ENCODE results near the gene ARHGAP9.
A peak's percentile ranks its signal among the peaks of the same experiment; 100 is the strongest.

The ARHGAP9 gene

GRCh38 chr12:57479376-57480115, at the start of gene ARHGAP9:
Gene ARHGAP9 (minus strand): TSS chr12:57479866. CDS start chr12:57479406, 460 bp downstream.
- no peak for DNase-seq (ENCODE audit: low spot score)
- POLR2A ChIA-PET (ENCODE audit: low non-redundant PET) = no interaction called here
- H3K27ac ChIP-seq = no peak within 1 kb of the TSS
- CTCF ChIA-PET = interaction anchor here (1.0 kb wide), 1 partner anchor 27 kb away, joined by 4 read pairs; no protein-coding TSS in a partner anchor
- no peak for TF ChIP-seq CTCF (conservative IDR thresholded peaks at IDR 0.05; ENCODE audit: low read depth)

- POLR2A ChIA-PET (ENCODE audit: low non-redundant PET) = interaction anchor here (0.9 kb wide), 1 partner anchor 8 kb away, joined by 3 read pairs; the partner anchor contains the start of gene DDIT3
- CTCF ChIA-PET = interaction anchor here (0.7 to 1.1 kb wide), 4 partner anchors 9 to 206 kb away, joined by 3 to 5 read pairs (median 3); no protein-coding TSS in a partner anchor
These were observed 49.3 kb upstream of the ARHGAP9 start for GRCh38 chr12:57528831-57529555.

GRCh38 chr12:57528176-57528575, 48.5 kb upstream of the ARHGAP9 start:
- peak overlapping the region; percentile 98 for H3K27ac ChIP-seq
- POLR2A ChIA-PET (ENCODE audit: low non-redundant PET) = interaction anchor here (0.9 kb wide), 1 partner anchor 7 kb away, joined by 3 read pairs; the partner anchor contains the start of gene DDIT3
- TF ChIP-seq CTCF (conservative IDR thresholded peaks at IDR 0.05; ENCODE audit: low read depth) = no peak
- no peak for DNase-seq (ENCODE audit: low spot score)
- CTCF ChIA-PET = interaction anchor here (0.7 kb wide), 1 partner anchor 10 kb away, joined by 3 read pairs; no protein-coding TSS in a partner anchor

More at GRCh38 chr12:57528831-57529555, 49.3 kb upstream of the ARHGAP9 start:
- H3K27ac ChIP-seq = peak overlapping the region; percentile 98
- TF ChIP-seq CTCF (conservative IDR thresholded peaks at IDR 0.05; ENCODE audit: low read depth) = no peak
- no peak for DNase-seq (ENCODE audit: low spot score)

- no peak for TF ChIP-seq CTCF (conservative IDR thresholded peaks at IDR 0.05; ENCODE audit: low read depth)
- ChIA-PET POLR2A (ENCODE audit: low non-redundant PET) (no interaction called here), CTCF (interaction anchor here (0.6 kb wide), 1 partner anchor 314 kb away, joined by 4 read pairs; no protein-coding TSS in a partner anchor)
- peak overlapping the region; percentile 98 for H3K27ac ChIP-seq
- DNase-seq (ENCODE audit: low spot score) = no peak
These were observed 47.5 kb upstream of the ARHGAP9 start for GRCh38 chr12:57527184-57527583.

GRCh38 chr12:57526477-57527126, 46.9 kb upstream of the ARHGAP9 start:
- CTCF ChIA-PET = no interaction called here
- POLR2A ChIA-PET (ENCODE audit: low non-redundant PET) = no interaction called here
- no peak for DNase-seq (ENCODE audit: low spot score)
- H3K27ac ChIP-seq = peak overlapping the region; percentile 98
- TF ChIP-seq CTCF (conservative IDR thresholded peaks at IDR 0.05; ENCODE audit: low read depth) = no peak

Measured in RWPE1 (cell line).